ENCODE measurements around the gene ACTR2. TPM values are rescaled to one million over a fixed set of nuclear protein-coding genes. Genes with fewer than 3 reads are reported as not detected.

The ACTR2 gene
- total RNA-seq, 1 donor from 2014 or later: 95.3 TPM

DNA sequence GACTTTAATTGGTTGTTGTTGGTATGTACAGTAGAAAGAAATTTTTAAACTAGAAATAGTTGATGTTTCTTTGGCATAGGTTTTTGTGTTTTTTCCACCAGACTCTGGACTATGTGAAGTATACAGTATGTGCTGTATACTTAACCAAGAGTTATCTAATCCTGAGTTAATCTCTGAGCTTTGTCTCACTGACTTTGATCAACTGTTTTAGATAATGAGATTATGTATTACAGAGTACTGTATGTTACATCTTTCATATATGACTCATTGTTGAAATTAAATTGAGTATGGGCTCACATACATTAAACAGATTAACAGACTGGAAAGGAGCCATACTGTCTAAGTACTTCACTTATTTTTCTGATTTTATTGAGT is 38.0 kb downstream of the ACTR2 start:
- TF ChIP-seq, protein P1, sequence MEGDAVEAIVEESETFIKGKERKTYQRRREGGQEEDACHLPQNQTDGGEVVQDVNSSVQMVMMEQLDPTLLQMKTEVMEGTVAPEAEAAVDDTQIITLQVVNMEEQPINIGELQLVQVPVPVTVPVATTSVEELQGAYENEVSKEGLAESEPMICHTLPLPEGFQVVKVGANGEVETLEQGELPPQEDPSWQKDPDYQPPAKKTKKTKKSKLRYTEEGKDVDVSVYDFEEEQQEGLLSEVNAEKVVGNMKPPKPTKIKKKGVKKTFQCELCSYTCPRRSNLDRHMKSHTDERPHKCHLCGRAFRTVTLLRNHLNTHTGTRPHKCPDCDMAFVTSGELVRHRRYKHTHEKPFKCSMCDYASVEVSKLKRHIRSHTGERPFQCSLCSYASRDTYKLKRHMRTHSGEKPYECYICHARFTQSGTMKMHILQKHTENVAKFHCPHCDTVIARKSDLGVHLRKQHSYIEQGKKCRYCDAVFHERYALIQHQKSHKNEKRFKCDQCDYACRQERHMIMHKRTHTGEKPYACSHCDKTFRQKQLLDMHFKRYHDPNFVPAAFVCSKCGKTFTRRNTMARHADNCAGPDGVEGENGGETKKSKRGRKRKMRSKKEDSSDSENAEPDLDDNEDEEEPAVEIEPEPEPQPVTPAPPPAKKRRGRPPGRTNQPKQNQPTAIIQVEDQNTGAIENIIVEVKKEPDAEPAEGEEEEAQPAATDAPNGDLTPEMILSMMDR (conservative IDR thresholded peaks at IDR 0.05; ENCODE audit: low read depth, low read length): no peak
- DNase-seq (ENCODE audit: low read depth): no peak
- no peak overlapping the region for H3K4me3 ChIP-seq (ENCODE audit: low read depth, low read length)

- no peak for DNase-seq (ENCODE audit: low read depth)
- no peak overlapping the region for H3K4me3 ChIP-seq (ENCODE audit: low read depth, low read length)
- TF ChIP-seq, protein P1 (conservative IDR thresholded peaks at IDR 0.05; ENCODE audit: low read depth, low read length): no peak
Observed at GRCh38 chr2:65267008-65267407, 39.4 kb downstream of the ACTR2 start.

- no peak overlapping the region for H3K4me3 ChIP-seq (ENCODE audit: low read depth, low read length)
- TF ChIP-seq, protein P1 (conservative IDR thresholded peaks at IDR 0.05; ENCODE audit: low read depth, low read length): no peak
- no peak for DNase-seq (ENCODE audit: low read depth)
Observed at GRCh38 chr2:65268957-65269356, 41.3 kb downstream of the ACTR2 start.

- H3K4me3 ChIP-seq (ENCODE audit: low read depth, low read length): no peak overlapping the region
- no peak for DNase-seq (ENCODE audit: low read depth)
- TF ChIP-seq, protein P1 (conservative IDR thresholded peaks at IDR 0.05; ENCODE audit: low read depth, low read length): no peak
Observed at GRCh38 chr2:65273344-65273743, 45.7 kb downstream of the ACTR2 start.

- no peak overlapping the region for H3K4me3 ChIP-seq (ENCODE audit: low read depth, low read length)
- TF ChIP-seq, protein P1 (conservative IDR thresholded peaks at IDR 0.05; ENCODE audit: low read depth, low read length): no peak
- DNase-seq (ENCODE audit: low read depth): no peak
Observed at GRCh38 chr2:65275141-65275915, 47.7 kb downstream of the ACTR2 start.

- DNase-seq (ENCODE audit: low read depth): no peak
- TF ChIP-seq, protein P1 (conservative IDR thresholded peaks at IDR 0.05; ENCODE audit: low read depth, low read length): no peak
- no peak overlapping the region for H3K4me3 ChIP-seq (ENCODE audit: low read depth, low read length)
Observed at GRCh38 chr2:65276609-65277008, 49.0 kb downstream of the ACTR2 start.

DNA sequence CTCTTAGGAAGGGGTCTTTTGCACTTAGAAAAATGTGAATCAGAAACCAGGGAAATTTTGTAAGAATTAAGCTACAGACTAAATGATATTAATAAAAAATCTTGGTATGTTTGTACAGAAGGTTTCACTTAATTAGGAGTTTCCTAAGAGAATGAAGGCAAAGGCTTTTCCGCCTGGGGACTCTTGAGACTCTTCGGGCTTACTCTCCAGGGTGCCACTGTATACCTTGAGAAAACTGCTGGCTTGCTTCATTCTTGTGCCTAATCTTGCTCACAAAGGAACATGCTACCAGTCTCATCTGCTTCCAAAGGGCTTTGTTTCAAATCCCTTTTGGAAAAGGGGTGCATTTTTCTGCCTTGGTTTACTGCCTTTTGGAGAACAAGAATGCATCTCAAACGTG is 49.5 kb downstream of the ACTR2 start:
- TF ChIP-seq, protein P1 (conservative IDR thresholded peaks at IDR 0.05; ENCODE audit: low read depth, low read length): no peak
- H3K4me3 ChIP-seq (ENCODE audit: low read depth, low read length): no peak overlapping the region
- DNase-seq (ENCODE audit: low read depth): no peak

Data from epithelial cell of proximal tubule (primary cell).